Thoracic aorta (tissue), 2 donors: ENCODE measurements around the gene IQGAP1. TPM values are rescaled to one million over a fixed set of nuclear protein-coding genes. Genes with fewer than 3 reads are reported as not detected.

ENCODE experiments used
- ATAC-seq: fragments of 150-250 bp; one replicate; pipeline ENCODE4 v1.8.0; 2017; ENCODE audit warnings: low read depth; ENCODE audit not compliant: insufficient number of reproducible peaks, low FRiP score
- DNase-seq: peaks from one replicate; pipeline ENCODE4 v3.0.0-alpha.2; 2020; ENCODE audit warnings: low spot score
- H3K27ac ChIP-seq, 2 donors: fragments of 200-600 bp; sonication (generic); 1 replicate in 1 of 2; 2 replicates in 1 of 2; pipeline ENCODE4 v1.5.1; 2016; ENCODE audit warnings: mild to moderate bottlenecking in 2 of 2, moderate library complexity in 2 of 2
- H3K27me3 ChIP-seq: fragments of 200-600 bp; sonication (generic); replicated peaks from 2 replicates; pipeline ENCODE4 v1.6.0; 2016; ENCODE audit warnings: mild to moderate bottlenecking; ENCODE audit not compliant: insufficient read depth
- H3K36me3 ChIP-seq: fragments of 200-600 bp; sonication (generic); one replicate; pipeline ENCODE4 v1.5.1; 2016
- H3K4me1 ChIP-seq, 2 donors: fragments of 200-600 bp; sonication (generic); 1 replicate in 1 of 2; 2 replicates in 1 of 2; pipeline versions ENCODE4 v1.5.1 to v1.6.0; 2016; ENCODE audit warnings: low read depth in 2 of 2, mild to moderate bottlenecking in 1 of 2; ENCODE audit not compliant: control insufficient read depth in 1 of 2
- H3K4me3 ChIP-seq: fragments of 200-600 bp; sonication (generic); 2 replicates; pipeline ENCODE4 v1.5.1; 2016; ENCODE audit warnings: mild to moderate bottlenecking
- H3K9me3 ChIP-seq: fragments of 200-600 bp; sonication (generic); 2 replicates; pipeline ENCODE4 v1.5.1; 2016
- total RNA-seq, 2 donors: library from RNA; depleted of rRNA; stranded (reverse); fragments of >200 nt; gene quantifications; one replicate each; pipeline versions ENCODE4 v1.1.0 to v1.2.3, GENCODE V29; 2016
- TF ChIP-seq, protein P1 (sequence below): fragments of 200-600 bp; sonication (generic); IDR thresholded peaks from one replicate; pipeline ENCODE4 v1.5.1; 2019; ENCODE audit warnings: antibody characterized with exemption

The IQGAP1 gene
- total RNA-seq, 2 donors from 2014 or later, result 280 to 340 TPM

DNA sequence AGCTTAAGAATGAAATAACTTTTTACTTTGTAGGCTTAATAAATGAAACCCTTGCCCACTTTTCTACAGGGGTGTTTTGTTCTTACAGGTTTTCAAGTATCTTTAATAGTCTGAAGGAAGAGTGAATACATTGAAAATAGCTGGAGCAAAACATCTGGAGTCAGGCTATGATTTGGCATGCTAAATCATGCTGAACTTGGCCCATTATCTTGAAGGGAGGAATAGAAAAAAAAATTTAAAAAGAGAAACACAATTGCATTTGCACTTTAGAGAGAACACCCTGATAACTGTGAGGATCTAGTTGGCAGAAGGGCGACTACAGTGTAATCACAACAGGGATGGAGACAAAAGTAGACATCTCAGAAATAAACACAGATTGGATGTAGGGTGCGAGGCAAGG, 1.8 kb upstream of the IQGAP1 start:
- Histone ChIP-seq H3K27me3 (no peaks in the 10 kb centered on the region), H3K4me1 (peaks cover 14 to 26% of the 10 kb centered on the region in 2 donors), H3K9me3 (no peaks in the 10 kb centered on the region), H3K36me3 (peaks cover 5% of the 10 kb centered on the region), H3K4me3 (no peak overlapping the region), H3K27ac (peak overlapping the region; percentile 43 to 50)
- ATAC-seq, result no peak
- no peak for DNase-seq
- TF ChIP-seq, protein P1, sequence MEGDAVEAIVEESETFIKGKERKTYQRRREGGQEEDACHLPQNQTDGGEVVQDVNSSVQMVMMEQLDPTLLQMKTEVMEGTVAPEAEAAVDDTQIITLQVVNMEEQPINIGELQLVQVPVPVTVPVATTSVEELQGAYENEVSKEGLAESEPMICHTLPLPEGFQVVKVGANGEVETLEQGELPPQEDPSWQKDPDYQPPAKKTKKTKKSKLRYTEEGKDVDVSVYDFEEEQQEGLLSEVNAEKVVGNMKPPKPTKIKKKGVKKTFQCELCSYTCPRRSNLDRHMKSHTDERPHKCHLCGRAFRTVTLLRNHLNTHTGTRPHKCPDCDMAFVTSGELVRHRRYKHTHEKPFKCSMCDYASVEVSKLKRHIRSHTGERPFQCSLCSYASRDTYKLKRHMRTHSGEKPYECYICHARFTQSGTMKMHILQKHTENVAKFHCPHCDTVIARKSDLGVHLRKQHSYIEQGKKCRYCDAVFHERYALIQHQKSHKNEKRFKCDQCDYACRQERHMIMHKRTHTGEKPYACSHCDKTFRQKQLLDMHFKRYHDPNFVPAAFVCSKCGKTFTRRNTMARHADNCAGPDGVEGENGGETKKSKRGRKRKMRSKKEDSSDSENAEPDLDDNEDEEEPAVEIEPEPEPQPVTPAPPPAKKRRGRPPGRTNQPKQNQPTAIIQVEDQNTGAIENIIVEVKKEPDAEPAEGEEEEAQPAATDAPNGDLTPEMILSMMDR, result no peak

DNA sequence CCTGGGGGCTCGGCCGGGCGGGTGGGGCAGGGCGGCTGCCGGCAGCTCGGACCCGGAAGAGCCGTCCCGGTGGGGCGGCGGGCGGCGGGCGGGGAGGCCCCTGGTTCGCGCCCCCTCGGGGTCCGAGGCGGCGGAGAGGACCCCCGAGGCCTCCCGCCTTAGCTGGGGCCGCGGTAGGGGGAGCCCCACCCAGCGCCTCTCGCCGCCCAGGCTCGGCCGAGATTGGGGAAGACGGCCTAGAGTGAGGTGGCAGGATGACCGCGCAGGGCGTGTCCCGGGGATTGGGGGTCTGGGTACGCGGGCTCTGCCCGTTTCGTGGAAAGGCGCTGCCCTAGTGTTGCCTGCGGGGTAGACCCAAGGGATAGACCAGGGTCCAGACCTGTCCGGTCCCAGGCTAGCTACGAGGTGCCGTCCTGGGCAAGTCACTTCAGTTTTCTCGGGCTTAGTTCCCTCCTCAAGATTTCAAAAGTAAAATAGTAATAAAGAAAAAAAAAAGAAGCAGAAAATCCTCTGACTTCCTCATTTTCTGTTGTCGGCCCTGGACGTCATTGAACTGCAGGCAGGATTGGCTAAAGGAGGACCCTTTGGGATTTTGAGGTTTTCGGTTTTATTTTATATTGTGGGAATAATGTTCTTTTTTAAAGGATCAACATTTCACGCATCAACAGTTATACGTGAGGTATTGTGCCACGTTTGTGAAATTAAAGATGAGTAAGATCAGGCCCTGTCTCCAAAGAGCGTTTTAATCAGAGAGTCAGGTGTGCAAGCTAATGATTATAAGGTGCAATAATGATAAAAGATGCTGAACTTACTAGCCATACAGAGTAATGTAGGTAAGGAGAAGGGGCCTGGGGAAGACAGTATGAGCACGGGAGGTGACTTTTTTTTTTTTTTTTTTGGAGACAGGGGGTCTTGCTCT, 679 bp downstream of the IQGAP1 start:
- H3K27me3 ChIP-seq, result no peaks in the 10 kb centered on the region
- no peak for ATAC-seq
- H3K4me1 ChIP-seq, result peaks cover 30 to 51% of the 10 kb centered on the region in 2 donors
- peak overlapping the region; percentile 90 for H3K4me3 ChIP-seq
- peak; percentile 40 for DNase-seq
- no peaks in the 10 kb centered on the region for H3K9me3 ChIP-seq
- peaks cover 5% of the 10 kb centered on the region for H3K36me3 ChIP-seq
- peak overlapping the region; percentile 98 for H3K27ac ChIP-seq
- TF ChIP-seq, protein P1, result no peak

DNA sequence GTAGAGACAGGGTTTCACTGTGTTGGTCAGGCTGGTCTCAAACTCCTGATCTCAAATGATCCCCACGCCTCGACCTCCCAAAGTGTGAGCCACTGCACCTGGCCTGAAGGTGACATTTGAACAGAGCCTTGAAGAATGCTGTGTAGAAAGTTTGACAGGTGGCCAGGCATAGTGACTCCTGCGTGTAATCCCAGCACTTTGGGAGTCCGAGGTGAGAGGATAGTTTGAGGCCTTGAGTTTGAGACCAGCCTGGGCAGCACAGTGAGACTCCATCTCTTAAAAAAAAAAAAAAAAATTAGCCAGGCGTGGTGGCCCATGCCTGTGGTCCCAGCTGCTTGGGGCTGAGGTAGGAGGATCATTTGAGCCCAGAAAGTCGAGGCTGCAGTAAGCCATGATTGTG, 1.5 kb downstream of the IQGAP1 start:
- Histone ChIP-seq H3K27ac (peak overlapping the region in 1 of 2 donors; percentile 98), H3K4me3 (peak overlapping the region; percentile 90), H3K9me3 (no peaks in the 10 kb centered on the region), H3K4me1 (peaks cover 34 to 59% of the 10 kb centered on the region in 2 donors), H3K27me3 (no peaks in the 10 kb centered on the region), H3K36me3 (peaks cover 5% of the 10 kb centered on the region)
- ATAC-seq (no peak), DNase-seq (no peak)
- TF ChIP-seq, protein P1, result no peak

DNA sequence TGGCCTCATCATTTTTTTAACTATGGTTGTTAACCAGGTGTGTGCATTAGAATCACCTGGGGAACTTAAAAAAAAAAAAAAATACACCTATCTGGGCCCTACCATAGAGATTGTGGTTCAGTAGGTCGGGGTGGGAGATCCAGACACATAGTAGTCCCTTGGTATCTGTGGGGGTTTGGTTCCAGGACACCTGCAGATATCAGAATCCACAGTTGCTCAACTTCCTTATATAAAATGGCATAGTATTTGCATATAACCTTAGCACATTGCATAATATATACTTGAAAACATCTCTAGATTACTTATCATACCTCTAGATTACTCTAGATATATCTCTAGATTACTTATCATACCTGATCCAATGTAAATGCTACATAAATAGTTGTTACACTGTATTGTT, 5.0 kb downstream of the IQGAP1 start:
- H3K27ac ChIP-seq, result peak overlapping the region in 1 of 2 donors; percentile 0
- no peak overlapping the region for H3K4me3 ChIP-seq
- DNase-seq, result no peak
- ATAC-seq, result no peak
- H3K9me3 ChIP-seq, result no peaks in the 10 kb centered on the region
- H3K4me1 ChIP-seq, result peaks cover 61 to 77% of the 10 kb centered on the region in 2 donors
- TF ChIP-seq, protein P1, result no peak
- H3K27me3 ChIP-seq, result no peaks in the 10 kb centered on the region
- peaks cover 5% of the 10 kb centered on the region for H3K36me3 ChIP-seq

DNA sequence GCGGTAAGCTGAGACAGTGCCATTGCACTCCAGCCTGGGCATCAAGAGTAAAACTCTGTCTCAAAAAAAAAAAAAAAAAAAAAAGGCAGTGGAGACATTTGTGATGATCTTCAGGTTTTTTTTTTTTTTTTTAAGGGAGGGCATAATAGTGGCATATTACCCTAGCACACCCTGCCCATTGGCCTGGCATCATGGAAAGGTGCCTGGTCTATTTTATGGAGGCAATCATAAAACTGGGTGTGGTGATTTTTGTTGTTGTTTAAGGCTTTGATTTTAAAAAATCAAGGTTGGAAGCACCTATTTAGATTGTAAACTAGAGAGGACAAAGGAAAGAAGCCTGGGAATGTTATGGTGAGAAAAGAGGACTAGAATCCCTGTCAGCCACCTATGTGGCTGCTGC, 6.0 kb downstream of the IQGAP1 start:
- ATAC-seq (no peak), DNase-seq (no peak)
- H3K27ac ChIP-seq, result peak overlapping the region; percentile 31 to 43
- H3K27me3 ChIP-seq, result no peaks in the 10 kb centered on the region
- H3K4me1 ChIP-seq, result peaks cover 72 to 83% of the 10 kb centered on the region in 2 donors
- H3K4me3 ChIP-seq, result no peak overlapping the region
- TF ChIP-seq, protein P1, result no peak
- no peaks in the 10 kb centered on the region for H3K9me3 ChIP-seq
- peaks cover 5% of the 10 kb centered on the region for H3K36me3 ChIP-seq
